Measurements from ENCODE around the gene SLAMF1.

SLAMF1 gene

GRCh38 chr1:160570840-160571239 is 76.0 kb downstream of the SLAMF1 start:
- H3K79me2 ChIP-seq (ENCODE audit: insufficient read depth, low read length), result no peaks in the 10 kb centered on the region
- no peaks in the 10 kb centered on the region for H3K9me2 ChIP-seq (replicated peaks; ENCODE audit: insufficient read depth, low read length)
- no peak overlapping the region for H2AFZ ChIP-seq (ENCODE audit: low read depth, low read length, severe bottlenecking)
- no peaks in the 10 kb centered on the region for H3F3A ChIP-seq (ENCODE audit: insufficient read depth)
- no peaks in the 10 kb centered on the region for H3K27me3 ChIP-seq (ENCODE audit: low read length)
- no peak for TF ChIP-seq CTCF (IDR thresholded peaks at IDR 0.05; ENCODE audit: insufficient read depth, low read length, poor library complexity, severe bottlenecking)
- H3K9me3 ChIP-seq (ENCODE audit: insufficient read depth, low read length), result no peaks in the 10 kb centered on the region
- H3K9ac ChIP-seq (ENCODE audit: low read length), result no peak overlapping the region
- H3K4me3 ChIP-seq (ENCODE audit: insufficient read depth, low read length, poor library complexity, severe bottlenecking), result no peak overlapping the region
- H3K4me2 ChIP-seq (ENCODE audit: low read depth, low read length, poor library complexity, severe bottlenecking), result no peak overlapping the region
- H3K36me3 ChIP-seq (ENCODE audit: low read length), result no peaks in the 10 kb centered on the region
- H4K20me1 ChIP-seq (ENCODE audit: low read depth, low read length), result no peaks in the 10 kb centered on the region
- no peak overlapping the region for H3K27ac ChIP-seq (ENCODE audit: low read depth, low read length)

GRCh38 chr1:160569806-160570205 is 77.0 kb downstream of the SLAMF1 start:
- Histone ChIP-seq H3K9me2 (replicated peaks; ENCODE audit: insufficient read depth, low read length) (no peaks in the 10 kb centered on the region), H3K36me3 (ENCODE audit: low read length) (no peaks in the 10 kb centered on the region), H3K27ac (ENCODE audit: low read depth, low read length) (no peak overlapping the region), H3K9ac (ENCODE audit: low read length) (no peak overlapping the region), H3K4me3 (ENCODE audit: insufficient read depth, low read length, poor library complexity, severe bottlenecking) (no peak overlapping the region), H3K4me2 (ENCODE audit: low read depth, low read length, poor library complexity, severe bottlenecking) (no peak overlapping the region), H3F3A (ENCODE audit: insufficient read depth) (no peaks in the 10 kb centered on the region), H3K9me3 (ENCODE audit: insufficient read depth, low read length) (no peaks in the 10 kb centered on the region), H2AFZ (ENCODE audit: low read depth, low read length, severe bottlenecking) (no peak overlapping the region), H3K79me2 (ENCODE audit: insufficient read depth, low read length) (no peaks in the 10 kb centered on the region), H4K20me1 (ENCODE audit: low read depth, low read length) (no peaks in the 10 kb centered on the region), H3K27me3 (ENCODE audit: low read length) (no peaks in the 10 kb centered on the region)
- TF ChIP-seq CTCF (IDR thresholded peaks at IDR 0.05; ENCODE audit: insufficient read depth, low read length, poor library complexity, severe bottlenecking) (no peak), EZH2phosphoT487 (conservative IDR thresholded peaks at IDR 0.05; ENCODE audit: low read length) (no peak)

- Histone ChIP-seq H3K4me2 (ENCODE audit: low read depth, low read length, poor library complexity, severe bottlenecking) (no peak overlapping the region), H3K36me3 (ENCODE audit: low read length) (peaks cover 3% of the 10 kb centered on the region; the same call in 1 of the 2 replicates), H4K20me1 (ENCODE audit: low read depth, low read length) (no peaks in the 10 kb centered on the region), H3K27ac (ENCODE audit: low read depth, low read length) (no peak overlapping the region), H3F3A (ENCODE audit: insufficient read depth) (no peaks in the 10 kb centered on the region), H3K9me2 (replicated peaks; ENCODE audit: insufficient read depth, low read length) (no peaks in the 10 kb centered on the region), H3K79me2 (ENCODE audit: insufficient read depth, low read length) (no peaks in the 10 kb centered on the region), H3K9me3 (ENCODE audit: insufficient read depth, low read length) (no peaks in the 10 kb centered on the region), H2AFZ (ENCODE audit: low read depth, low read length, severe bottlenecking) (no peak overlapping the region), H3K9ac (ENCODE audit: low read length) (no peak overlapping the region), H3K4me3 (ENCODE audit: insufficient read depth, low read length, poor library complexity, severe bottlenecking) (no peak overlapping the region), H3K27me3 (ENCODE audit: low read length) (no peaks in the 10 kb centered on the region)
- TF ChIP-seq CTCF (IDR thresholded peaks at IDR 0.05; ENCODE audit: insufficient read depth, low read length, poor library complexity, severe bottlenecking) (no peak), EZH2phosphoT487 (conservative IDR thresholded peaks at IDR 0.05; ENCODE audit: low read length) (no peak)
These were observed 78.8 kb downstream of the SLAMF1 start for GRCh38 chr1:160567858-160568682.
